GM19043 (cell line): Measurements from ENCODE around the gene GGCX.

Experiments used
- ATAC-seq: cut with Tn5 transposase; IDR thresholded peaks from one replicate; pipeline ENCODE4 v1.9.1; 2021; ENCODE audit warnings: low read depth; ENCODE audit not compliant: unreplicated experiment

Gene GGCX

GRCh38 chr2:85524336-85524908, 36.9 kb downstream of the GGCX start:
- ATAC-seq: no peak

GRCh38 chr2:85523903-85524335, 37.4 kb downstream of the GGCX start:
- no peak for ATAC-seq

GRCh38 chr2:85523062-85523902, 38.0 kb downstream of the GGCX start:
- ATAC-seq: no peak

- ATAC-seq: no peak
Measured at GRCh38 chr2:85522090-85522647, 39.1 kb downstream of the GGCX start.

- no peak for ATAC-seq
Measured at GRCh38 chr2:85516653-85517389, 44.5 kb downstream of the GGCX start.

- no peak for ATAC-seq
Measured at GRCh38 chr2:85514323-85514722, 47.0 kb downstream of the GGCX start.

- no peak for ATAC-seq
Measured at GRCh38 chr2:85511008-85511811, 50.1 kb downstream of the GGCX start.

- ATAC-seq: no peak
Measured at GRCh38 chr2:85506768-85507181, 54.5 kb downstream of the GGCX start.

- no peak for ATAC-seq
Measured at GRCh38 chr2:85505551-85506238, 55.6 kb downstream of the GGCX start.

GRCh38 chr2:85504778-85505261, 56.5 kb downstream of the GGCX start:
- no peak for ATAC-seq

GRCh38 chr2:85503851-85504777, 57.2 kb downstream of the GGCX start:
- no peak for ATAC-seq

GRCh38 chr2:85503168-85503850, 58.0 kb downstream of the GGCX start:
- no peak for ATAC-seq

- ATAC-seq: no peak
Measured at GRCh38 chr2:85502720-85503119, 58.6 kb downstream of the GGCX start.

- ATAC-seq: no peak
Measured at GRCh38 chr2:85501248-85501647, 60.0 kb downstream of the GGCX start.

- no peak for ATAC-seq
Measured at GRCh38 chr2:85497944-85498630, 63.2 kb downstream of the GGCX start.

- no peak for ATAC-seq
Measured at GRCh38 chr2:85496436-85496835, 64.9 kb downstream of the GGCX start.
